ENCODE data around the gene ZNF408.

The ZNF408 gene

GRCh38 chr11:46700241-46701077 is at the start of gene ZNF408, which contains the start of gene ARHGAP1:
Gene ZNF408 (plus strand): TSS chr11:46701031. CDS start chr11:46701048, 17 bp downstream.
Gene ARHGAP1 (minus strand): TSS chr11:46700619. CDS start chr11:46696107, 4,512 bp downstream.
- H3K27ac ChIP-seq: peak within 1 kb of the TSS; percentile 88 to 93
- peak within 1 kb of the TSS; percentile 88 for H3K4me3 ChIP-seq
- DNase-seq (ENCODE audit: low spot score): peak; percentile 99
- no peak for TF ChIP-seq CTCF (IDR thresholded peaks at IDR 0.05)

- Histone ChIP-seq H3K4me3 (no peak overlapping the region), H3K27ac (no peak overlapping the region)
- TF ChIP-seq CTCF (IDR thresholded peaks at IDR 0.05): no peak
- DNase-seq (ENCODE audit: low spot score): no peak
Observed at GRCh38 chr11:46655631-46656030, 45.2 kb upstream of the ZNF408 start.

GRCh38 chr11:46657186-46657585 is 43.6 kb upstream of the ZNF408 start:
- H3K4me3 ChIP-seq: no peak overlapping the region
- no peak for DNase-seq (ENCODE audit: low spot score)
- H3K27ac ChIP-seq: peak overlapping the region in 1 of 2 donors; percentile 71
- TF ChIP-seq CTCF (IDR thresholded peaks at IDR 0.05): no peak

DNA sequence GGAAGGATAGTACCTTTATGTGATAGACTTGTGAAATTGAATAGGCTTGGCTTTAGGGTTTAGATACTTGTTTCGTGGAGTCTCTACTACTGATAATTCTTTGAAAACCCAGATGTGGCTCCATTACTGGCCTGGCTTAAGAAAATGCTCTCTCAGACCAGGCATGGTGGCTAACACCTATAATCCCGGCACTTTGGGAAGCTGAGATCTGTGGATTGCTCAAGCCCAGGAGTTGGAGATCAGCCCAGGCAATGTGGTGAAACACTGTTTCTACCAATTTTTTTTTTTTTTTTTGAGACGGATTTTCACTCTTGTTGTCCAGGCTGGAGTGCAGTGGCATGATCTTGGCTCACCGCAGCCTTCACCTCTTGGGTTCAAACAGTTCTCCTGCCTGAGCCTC is 42.6 kb upstream of the ZNF408 start:
- TF ChIP-seq CTCF (IDR thresholded peaks at IDR 0.05): no peak
- H3K27ac ChIP-seq: peak overlapping the region in 1 of 2 donors; percentile 71
- DNase-seq (ENCODE audit: low spot score): no peak

DNA sequence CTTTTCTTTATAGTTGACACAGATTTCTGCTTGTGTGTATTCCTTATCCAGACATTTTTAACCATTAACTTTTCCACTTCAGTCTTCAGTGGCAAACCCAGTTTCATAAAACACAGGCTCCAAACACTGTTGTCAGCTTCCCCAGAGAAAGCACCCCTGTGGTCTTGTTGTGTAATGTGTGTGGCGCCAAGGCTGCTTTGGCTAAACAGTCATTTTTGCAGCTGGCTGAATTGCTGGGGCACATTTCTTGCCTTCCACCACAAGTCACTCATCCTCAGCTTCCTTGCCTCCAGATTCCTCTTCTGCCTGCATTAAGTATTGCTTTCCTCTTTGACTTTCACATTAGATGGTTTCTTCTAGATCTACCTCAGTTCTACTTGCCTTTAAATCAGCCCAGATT is 40.9 kb upstream of the ZNF408 start:
- no peak for DNase-seq (ENCODE audit: low spot score)
- H3K27ac ChIP-seq: peak overlapping the region in 1 of 2 donors; percentile 28

More for the DNA sequence above, 42.6 kb upstream of the ZNF408 start:
- H3K4me3 ChIP-seq: no peak overlapping the region

DNA sequence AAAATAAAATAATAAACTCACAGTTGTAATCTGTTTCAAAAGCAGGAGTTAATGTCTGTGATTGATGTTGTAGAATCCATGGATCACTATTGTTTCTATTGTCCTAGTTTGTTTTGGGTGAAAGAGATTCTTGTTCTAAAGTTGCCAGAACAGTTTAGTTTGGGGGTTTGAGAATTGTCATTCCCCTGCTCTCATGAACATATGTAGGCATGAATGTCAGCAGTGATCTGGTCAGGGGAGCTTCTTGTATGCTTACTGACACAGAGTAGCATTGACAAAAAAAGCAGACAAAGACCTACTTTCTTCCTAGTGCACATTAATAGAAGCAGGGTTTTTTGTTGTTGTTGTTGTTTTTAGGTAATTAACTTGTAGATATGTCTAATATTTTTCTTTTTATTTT is 39.0 kb upstream of the ZNF408 start:
- Histone ChIP-seq H3K4me3 (no peak overlapping the region), H3K27ac (no peak overlapping the region)
- no peak for DNase-seq (ENCODE audit: low spot score)
- TF ChIP-seq CTCF (IDR thresholded peaks at IDR 0.05): no peak

More for the DNA sequence above, 40.9 kb upstream of the ZNF408 start:
- TF ChIP-seq CTCF (IDR thresholded peaks at IDR 0.05): no peak
- H3K4me3 ChIP-seq: no peak overlapping the region

DNA sequence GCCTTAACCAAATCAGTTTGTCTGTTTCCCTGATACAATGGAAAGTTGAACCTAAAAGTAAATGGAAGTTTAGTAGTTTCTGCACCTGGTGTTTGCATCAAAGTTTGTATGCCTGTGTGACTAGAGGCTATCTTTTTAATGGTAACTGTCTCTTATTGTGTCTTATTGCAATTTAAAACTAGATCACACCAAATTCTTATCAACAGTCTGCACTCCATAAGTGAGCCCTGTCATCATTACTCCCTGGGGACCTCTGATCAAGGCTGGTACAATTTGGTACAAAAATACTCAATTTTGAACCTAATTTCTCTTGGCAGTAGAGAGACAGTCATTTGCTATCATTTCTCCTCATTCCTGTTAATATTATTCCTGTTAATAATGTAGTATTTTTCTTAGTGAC is 38.5 kb upstream of the ZNF408 start:
- no peak for DNase-seq (ENCODE audit: low spot score)
- Histone ChIP-seq H3K4me3 (no peak overlapping the region), H3K27ac (no peak overlapping the region)
- TF ChIP-seq CTCF (IDR thresholded peaks at IDR 0.05): no peak
